Right lobe of liver (tissue), 4 donors: ENCODE data around the gene ERICH6.

ENCODE experiments used
- CTCF ChIP-seq, 4 donors: fragments of 200-600 bp in 3 of 4; fragments of 450-650 bp in 1 of 4; IDR thresholded peaks; one replicate each; pipeline versions ENCODE4 v1.5.1 to v1.8.0; 2016 to 2022; ENCODE audit warnings: antibody characterized with exemption in 4 of 4, mild to moderate bottlenecking in 2 of 4
- POLR2A ChIP-seq: fragments of 450-650 bp; IDR thresholded peaks from one replicate; pipeline ENCODE4 v1.6.1; 2017; ENCODE audit warnings: antibody characterized with exemption, mild to moderate bottlenecking
- donor health status: DM: no; HTN: no; CAD: no.
- donor health status: DM: no; HTN: no; CAD: no.
- donor health status: DM: no; HTN: yes; CAD: no.

GRCh38 chr3:150687613-150688012 is 16.1 kb downstream of the ERICH6 start:
- no peak for TF ChIP-seq CTCF (IDR thresholded peaks at IDR 0.05)
- no peak for TF ChIP-seq POLR2A
